NCI-H748 (cell line): ENCODE data around the gene FOXR1.
A peak's percentile ranks its signal among the peaks of the same experiment; 100 is the strongest.
"Not testable (repeated sequence)": the region's sequence is repeated elsewhere in the genome, so short reads cannot be mapped to it uniquely, and the experiment has no call there.

Experiments used
- DNase-seq: peaks from one replicate; lab custom pipeline; 2025; ENCODE audit not compliant: unreplicated experiment; lab: John Stamatoyannopoulos, UW

The FOXR1 gene

GRCh38 chr11:118991486-118992038 is 20.0 kb downstream of the FOXR1 start:
- DNase-seq = not testable (repeated sequence)

GRCh38 chr11:118996926-118997626 is 25.5 kb downstream of the FOXR1 start:
- peak; percentile 47 for DNase-seq

- peak; percentile 90 for DNase-seq
These were observed 26.2 kb downstream of the FOXR1 start, which contains the start of gene CENATAC for GRCh38 chr11:118997627-118998387. CENATAC (plus strand) TSS chr11:118998138; CDS start chr11:118998198, 60 bp downstream.

GRCh38 chr11:118998388-118998717 is 26.8 kb downstream of the FOXR1 start:
- peak; percentile 39 for DNase-seq

- DNase-seq = no peak
These were observed 27.3 kb downstream of the FOXR1 start for GRCh38 chr11:118998822-118999221.

GRCh38 chr11:119000906-119001305 is 29.3 kb downstream of the FOXR1 start:
- DNase-seq = no peak

- DNase-seq = no peak
These were observed 35.1 kb downstream of the FOXR1 start for GRCh38 chr11:119006656-119007055.

- DNase-seq = no peak
These were observed 40.0 kb downstream of the FOXR1 start for GRCh38 chr11:119011476-119012053.

GRCh38 chr11:119012629-119013170 is 41.1 kb downstream of the FOXR1 start:
- no peak for DNase-seq

GRCh38 chr11:119014209-119014924 is 42.8 kb downstream of the FOXR1 start:
- no peak for DNase-seq

GRCh38 chr11:119015054-119015611 is 43.6 kb downstream of the FOXR1 start:
- no peak for DNase-seq

GRCh38 chr11:119016216-119017009 is 44.9 kb downstream of the FOXR1 start:
- DNase-seq = no peak

- DNase-seq = not testable (repeated sequence)
These were observed 45.8 kb downstream of the FOXR1 start for GRCh38 chr11:119017377-119017776.

- peak; percentile 93 for DNase-seq
These were observed 46.7 kb downstream of the FOXR1 start, which contains the start of the genes RPS25 and TRAPPC4 for GRCh38 chr11:119018074-119018938. RPS25 (minus strand) TSS chr11:119018343; CDS start chr11:119018284, 59 bp downstream. TRAPPC4 (plus strand) TSS chr11:119018766; CDS start chr11:119018796, 30 bp downstream.

- DNase-seq = no peak
These were observed 48.4 kb downstream of the FOXR1 start for GRCh38 chr11:119019996-119020395.

- DNase-seq = no peak
These were observed 50.1 kb downstream of the FOXR1 start for GRCh38 chr11:119021631-119022030.

- DNase-seq = no peak
These were observed 52.2 kb downstream of the FOXR1 start for GRCh38 chr11:119023741-119024140.

GRCh38 chr11:119024430-119025098 is 53.0 kb downstream of the FOXR1 start:
- no peak for DNase-seq
